ENCODE measurements around the gene RALGPS1.
"Not testable (repeated sequence)": the region's sequence is repeated elsewhere in the genome, so short reads cannot be mapped to it uniquely, and the experiment has no call there.

Gene RALGPS1

DNA sequence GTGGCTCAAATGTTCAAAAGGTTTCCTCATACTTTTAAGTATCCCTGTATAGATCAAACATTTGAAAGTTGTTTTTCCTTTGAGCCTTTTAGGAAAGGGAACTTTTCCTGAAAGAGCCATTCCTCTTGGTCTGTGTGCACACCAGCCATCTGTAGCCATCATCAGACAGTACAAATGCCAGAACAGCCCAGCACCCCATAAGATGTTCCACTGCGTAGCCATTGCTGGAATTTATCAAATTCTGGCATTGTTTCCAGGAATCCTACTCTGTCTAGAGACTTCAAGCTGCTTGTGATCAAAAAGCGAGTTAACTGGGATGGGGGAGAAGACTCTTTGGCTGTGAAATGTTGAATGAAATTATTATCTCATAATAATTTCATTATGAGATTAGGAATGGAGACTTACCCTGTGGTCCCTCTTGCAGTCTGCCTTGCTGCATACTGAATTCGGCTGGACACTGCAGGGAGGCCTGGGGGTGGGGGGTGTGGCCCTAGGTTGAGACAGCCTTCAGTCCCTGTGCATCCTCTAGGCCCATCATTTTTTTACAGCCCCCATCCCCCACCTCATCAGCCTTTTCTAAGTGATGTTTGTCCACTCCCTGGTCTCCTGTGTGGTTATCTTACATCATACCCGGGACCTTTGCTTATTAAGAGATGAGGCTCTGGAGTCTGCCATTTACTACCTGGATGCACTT is 99.8 kb downstream of the RALGPS1 start:
- no peak for DNase-seq
- in situ Hi-C loops (cut with MboI; ENCODE audit: low pct_unique_long_range_greater_than_20kb, low sequenced_read_pairs) = no loop called here

GRCh38 chr9:127014910-127015540 is 100.4 kb downstream of the RALGPS1 start:
- in situ Hi-C loops (cut with MboI; ENCODE audit: low pct_unique_long_range_greater_than_20kb, low sequenced_read_pairs) = no loop called here

GRCh38 chr9:127015921-127016512 is 101.4 kb downstream of the RALGPS1 start:
- DNase-seq = no peak
- in situ Hi-C loops (cut with MboI; ENCODE audit: low pct_unique_long_range_greater_than_20kb, low sequenced_read_pairs) = no loop called here

More at GRCh38 chr9:127014910-127015540, 100.4 kb downstream of the RALGPS1 start:
- DNase-seq = no peak

GRCh38 chr9:127017979-127018378 is 103.4 kb downstream of the RALGPS1 start:
- DNase-seq; in situ Hi-C loops (cut with MboI; ENCODE audit: low pct_unique_long_range_greater_than_20kb, low sequenced_read_pairs): not testable (repeated sequence)

- in situ Hi-C loops (cut with MboI; ENCODE audit: low pct_unique_long_range_greater_than_20kb, low sequenced_read_pairs) = no loop called here
- DNase-seq = no peak
Measured at GRCh38 chr9:127018935-127019334, 104.4 kb downstream of the RALGPS1 start.

GRCh38 chr9:127020036-127020801 is 105.6 kb downstream of the RALGPS1 start:
- DNase-seq = no peak
- in situ Hi-C loops (cut with MboI; ENCODE audit: low pct_unique_long_range_greater_than_20kb, low sequenced_read_pairs) = no loop called here

DNA sequence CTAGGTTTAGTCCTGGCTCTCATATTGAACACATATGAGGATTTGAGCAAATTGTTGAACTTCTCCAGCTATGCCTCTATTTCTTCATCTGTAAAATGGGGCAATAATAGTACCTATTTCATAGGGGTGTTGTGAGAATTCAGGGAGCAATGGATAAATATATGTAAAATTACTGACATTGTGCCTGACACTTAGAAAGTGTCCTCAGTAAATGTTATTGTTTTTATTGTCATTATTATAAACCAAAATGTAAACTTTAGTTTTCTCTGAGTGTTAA is 106.2 kb downstream of the RALGPS1 start:
- in situ Hi-C loops (cut with MboI; ENCODE audit: low pct_unique_long_range_greater_than_20kb, low sequenced_read_pairs) = no loop called here
- no peak for DNase-seq

GRCh38 chr9:127021664-127022363 is 107.2 kb downstream of the RALGPS1 start:
- in situ Hi-C loops (cut with MboI; ENCODE audit: low pct_unique_long_range_greater_than_20kb, low sequenced_read_pairs) = no loop called here

GRCh38 chr9:127022913-127023660 is 108.5 kb downstream of the RALGPS1 start:
- in situ Hi-C loops (cut with MboI; ENCODE audit: low pct_unique_long_range_greater_than_20kb, low sequenced_read_pairs) = no loop called here
- DNase-seq = no peak

More at GRCh38 chr9:127021664-127022363, 107.2 kb downstream of the RALGPS1 start:
- DNase-seq = no peak

DNA sequence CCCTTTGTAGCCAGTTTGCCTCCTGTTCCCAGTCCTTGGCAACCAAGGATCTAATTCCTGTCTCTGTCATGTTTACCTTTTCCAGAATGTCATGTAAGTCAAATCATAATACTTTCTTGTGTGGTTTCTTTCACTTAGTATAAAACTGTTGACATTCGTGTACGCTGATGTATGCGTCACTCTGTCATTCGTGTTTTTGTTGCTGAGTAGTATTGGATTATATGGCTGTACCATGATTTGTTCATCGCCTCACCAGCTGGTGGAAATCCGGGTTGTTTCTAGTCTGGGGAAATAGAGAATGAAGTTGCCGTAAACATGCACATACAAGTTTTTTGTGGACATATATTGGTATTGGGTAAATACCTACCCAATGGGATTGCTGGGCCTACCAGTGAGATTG is 110.5 kb downstream of the RALGPS1 start:
- DNase-seq = no peak
- in situ Hi-C loops (cut with MboI; ENCODE audit: low pct_unique_long_range_greater_than_20kb, low sequenced_read_pairs) = no loop called here

GRCh38 chr9:127027694-127028093 is 113.1 kb downstream of the RALGPS1 start:
- DNase-seq = no peak
- in situ Hi-C loops (cut with MboI; ENCODE audit: low pct_unique_long_range_greater_than_20kb, low sequenced_read_pairs) = no loop called here

DNA sequence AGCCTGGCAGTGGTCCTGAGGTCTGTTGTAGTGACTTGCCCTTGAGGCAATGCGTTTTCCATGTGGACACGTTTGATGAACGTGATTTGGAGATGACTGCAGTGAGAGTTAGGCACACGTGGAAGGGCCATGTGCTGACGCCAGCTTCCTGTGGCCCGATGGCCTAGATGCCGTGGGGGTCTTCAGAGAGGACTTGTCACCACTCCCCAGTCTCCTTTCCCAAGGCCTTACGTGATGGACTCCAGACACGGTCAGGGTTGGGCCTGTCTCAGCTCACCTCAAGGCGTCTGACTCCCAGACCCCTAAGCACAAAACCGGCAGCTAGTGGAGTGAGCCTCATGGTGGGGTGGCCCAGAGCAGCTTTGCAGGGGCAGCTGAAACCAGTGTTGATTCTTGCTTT is 115.0 kb downstream of the RALGPS1 start:
- in situ Hi-C loops (cut with MboI; ENCODE audit: low pct_unique_long_range_greater_than_20kb, low sequenced_read_pairs) = no loop called here
- DNase-seq = no peak

- in situ Hi-C loops (cut with MboI; ENCODE audit: low pct_unique_long_range_greater_than_20kb, low sequenced_read_pairs) = no loop called here
Measured at GRCh38 chr9:127030814-127031740, 116.5 kb downstream of the RALGPS1 start.

DNA sequence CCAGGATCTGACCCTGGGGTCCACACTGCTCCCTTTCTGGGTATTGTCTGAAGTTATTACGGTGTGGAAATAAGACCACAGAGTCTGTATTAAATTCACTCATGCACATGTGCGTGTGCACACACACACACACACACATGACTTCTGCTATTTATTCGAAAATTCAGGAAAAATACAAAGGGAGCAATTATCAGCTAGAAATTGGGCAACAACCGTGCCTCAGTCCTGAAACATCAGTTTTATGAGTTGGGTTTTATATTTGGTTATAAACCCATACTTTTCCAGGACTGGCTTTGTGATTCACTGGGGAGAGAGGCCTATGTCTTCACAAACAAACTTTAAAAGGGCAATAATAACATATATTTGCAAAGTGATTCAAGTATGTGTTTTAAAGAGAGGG is 117.7 kb downstream of the RALGPS1 start:
- in situ Hi-C loops (cut with MboI; ENCODE audit: low pct_unique_long_range_greater_than_20kb, low sequenced_read_pairs) = no loop called here

More at GRCh38 chr9:127030814-127031740, 116.5 kb downstream of the RALGPS1 start:
- DNase-seq = no peak

GRCh38 chr9:127033061-127033460 is 118.5 kb downstream of the RALGPS1 start:
- no peak for DNase-seq
- in situ Hi-C loops (cut with MboI; ENCODE audit: low pct_unique_long_range_greater_than_20kb, low sequenced_read_pairs) = no loop called here

More for the DNA sequence above, 117.7 kb downstream of the RALGPS1 start:
- no peak for DNase-seq

DNA sequence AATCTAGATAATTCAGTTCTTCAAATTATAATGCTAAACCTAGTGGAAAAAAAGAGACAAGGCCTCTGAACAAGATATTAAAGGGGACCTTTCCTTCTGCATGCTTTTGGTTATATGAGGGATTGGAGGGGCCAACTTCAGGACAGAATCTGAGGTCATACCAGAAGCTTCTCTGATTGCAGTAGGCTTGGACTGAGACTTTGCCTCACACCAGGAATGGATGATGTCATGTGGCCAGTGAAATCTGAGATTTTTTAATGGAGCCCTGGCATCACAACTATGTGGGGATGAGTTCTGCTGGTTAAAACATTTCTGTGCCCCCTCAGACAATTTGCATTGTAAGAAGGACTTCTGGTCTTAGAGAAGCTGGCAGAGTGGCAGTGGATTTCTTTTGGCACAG is 119.2 kb downstream of the RALGPS1 start:
- in situ Hi-C loops (cut with MboI; ENCODE audit: low pct_unique_long_range_greater_than_20kb, low sequenced_read_pairs) = no loop called here
- DNase-seq = no peak

DNA sequence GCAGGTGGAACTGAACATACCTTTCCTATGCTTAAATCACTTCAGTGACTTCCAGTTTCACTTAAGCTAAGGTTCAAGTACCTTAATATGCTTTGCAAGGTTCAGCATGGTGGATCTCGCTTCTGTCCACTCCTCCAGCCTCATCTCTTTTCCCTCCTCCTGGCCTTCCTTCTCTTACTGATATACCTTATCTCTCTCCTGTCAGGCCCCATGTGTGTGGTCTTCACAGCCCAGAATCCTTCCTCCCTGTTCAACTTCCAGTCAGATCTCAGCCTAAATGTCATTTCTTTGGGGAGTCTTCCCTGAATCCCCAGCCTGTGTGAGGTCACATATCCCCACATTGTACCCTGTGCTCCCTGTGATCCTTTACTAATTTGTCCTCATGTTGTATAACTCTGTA is 120.1 kb downstream of the RALGPS1 start:
- in situ Hi-C loops (cut with MboI; ENCODE audit: low pct_unique_long_range_greater_than_20kb, low sequenced_read_pairs) = no loop called here
- no peak for DNase-seq

DNA sequence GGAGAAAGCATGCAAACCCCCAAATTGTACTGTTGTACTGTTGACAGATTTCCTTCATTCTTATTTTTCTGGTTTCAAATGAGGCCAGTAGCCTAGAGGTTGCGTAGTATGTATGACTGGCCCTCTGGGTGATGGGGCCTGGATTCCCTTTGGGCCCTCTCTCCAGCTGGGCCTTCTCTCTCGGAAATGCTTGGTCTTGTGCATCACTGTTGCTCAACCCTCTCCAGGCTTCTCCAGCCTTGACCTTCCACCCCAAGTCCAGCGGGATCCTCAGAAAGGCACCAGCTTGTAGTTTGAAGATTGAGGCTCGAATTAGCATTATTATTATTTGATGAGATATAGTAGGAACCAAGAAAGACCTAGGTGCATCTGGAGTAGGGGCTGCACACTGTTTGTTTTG is 120.8 kb downstream of the RALGPS1 start:
- in situ Hi-C loops (cut with MboI; ENCODE audit: low pct_unique_long_range_greater_than_20kb, low sequenced_read_pairs) = no loop called here
- DNase-seq = no peak

All from KBM-7 (cell line).